Suppressor macrophage treated with lipopolysaccharide for 1 hour (primary cell): ENCODE data around the gene CPED1.
A peak's percentile ranks its signal among the peaks of the same experiment; 100 is the strongest.
"Not testable (repeated sequence)": the region's sequence is repeated elsewhere in the genome, so short reads cannot be mapped to it uniquely, and the experiment has no call there.

Source experiments
- DNase-seq, 3 donors: peaks; one replicate each; pipeline ENCODE4 v3.0.0-alpha.2; 2020 to 2022

CPED1 gene

GRCh38 chr7:121157885-121158590, 169.5 kb downstream of the CPED1 start:
- no peak for DNase-seq

GRCh38 chr7:121158665-121159064, 170.2 kb downstream of the CPED1 start:
- no peak for DNase-seq

- DNase-seq = no peak
These were observed 171.0 kb downstream of the CPED1 start for GRCh38 chr7:121159553-121159952.

- peak in 1 of 3 donors; percentile 14 for DNase-seq
These were observed 171.9 kb downstream of the CPED1 start for GRCh38 chr7:121160150-121161008.

GRCh38 chr7:121163699-121164098, 175.2 kb downstream of the CPED1 start:
- DNase-seq = no peak

- no peak for DNase-seq
These were observed 175.7 kb downstream of the CPED1 start for GRCh38 chr7:121164247-121164646.

GRCh38 chr7:121166916-121167315, 178.4 kb downstream of the CPED1 start:
- no peak for DNase-seq

- DNase-seq = no peak
These were observed 179.5 kb downstream of the CPED1 start for GRCh38 chr7:121167971-121168370.

- DNase-seq = no peak
These were observed 181.0 kb downstream of the CPED1 start for GRCh38 chr7:121169469-121169868.

- DNase-seq = no peak
These were observed 184.0 kb downstream of the CPED1 start for GRCh38 chr7:121172484-121172883.

- no peak for DNase-seq
These were observed 187.3 kb downstream of the CPED1 start for GRCh38 chr7:121175826-121176225.

GRCh38 chr7:121178452-121178851, 189.9 kb downstream of the CPED1 start:
- no peak for DNase-seq

- no peak for DNase-seq
These were observed 190.5 kb downstream of the CPED1 start for GRCh38 chr7:121178869-121179497.

GRCh38 chr7:121180436-121181063, 192.0 kb downstream of the CPED1 start:
- DNase-seq = no peak

GRCh38 chr7:121181357-121181756, 192.8 kb downstream of the CPED1 start:
- no peak for DNase-seq

- DNase-seq = no peak
These were observed 193.8 kb downstream of the CPED1 start for GRCh38 chr7:121182281-121182680.

- DNase-seq = no peak
These were observed 194.4 kb downstream of the CPED1 start for GRCh38 chr7:121182902-121183301.

- DNase-seq = not testable (repeated sequence)
These were observed 195.4 kb downstream of the CPED1 start for GRCh38 chr7:121183883-121184282.

GRCh38 chr7:121186746-121187145, 198.2 kb downstream of the CPED1 start:
- DNase-seq = no peak

GRCh38 chr7:121187222-121187621, 198.7 kb downstream of the CPED1 start:
- no peak for DNase-seq

- DNase-seq = peak; percentile 10 to 56 (median 47)
These were observed 199.2 kb downstream of the CPED1 start for GRCh38 chr7:121187676-121188075.

GRCh38 chr7:121192834-121193233, 204.3 kb downstream of the CPED1 start:
- DNase-seq = no peak

GRCh38 chr7:121195010-121195409, 206.5 kb downstream of the CPED1 start:
- DNase-seq = no peak
